K562 (cell line): ENCODE results near the gene PPP1R12C. TPM values are rescaled to one million over a fixed set of nuclear protein-coding genes. Genes with fewer than 3 reads are reported as not detected.

Experiments used
- EP300 ChIP-seq: IDR thresholded peaks from 2 replicates; pipeline ENCODE4 v1.6.1; 2012; ENCODE audit warnings: low read length, improper control_type of control experiment
- MAFG ChIP-seq: fragments of 450-650 bp; conservative IDR thresholded peaks from 2 replicates; pipeline ENCODE4 v1.6.1; 2016; ENCODE audit warnings: missing genetic modification characterization, missing compliant biosample characterization
- MECOM ChIP-seq: fragments of 250-450 bp; sonication (Bioruptor Pico); IDR thresholded peaks from 2 replicates; pipeline ENCODE4 v1.8.0; 2022; ENCODE audit warnings: inconsistent platforms
- RFX5 ChIP-seq: IDR thresholded peaks from 2 replicates; pipeline ENCODE4 v1.6.1; 2011; ENCODE audit warnings: low read depth, mild to moderate bottlenecking, improper control_type of control experiment, low read length
- SIRT6 ChIP-seq: IDR thresholded peaks from one replicate; pipeline ENCODE4 v1.6.1; 2012; ENCODE audit warnings: low read depth, mild to moderate bottlenecking, control low read depth, inconsistent platforms, low read length, moderate library complexity
- TBL1XR1 ChIP-seq, 2 experiments: IDR thresholded peaks; 2 replicates each; pipeline ENCODE4 v1.6.1; 2012; ENCODE audit warnings: improper control_type of control experiment in 2 of 2, low read length in 2 of 2, mild to moderate bottlenecking in 1 of 2
- ZNF583 ChIP-seq: fragments of 250-450 bp; sonication (Bioruptor Pico); IDR thresholded peaks from 2 replicates; pipeline ENCODE4 v1.4.0; 2020
- ZNF778 ChIP-seq: fragments of 450-650 bp; formaldehyde crosslinking; IDR thresholded peaks from 2 replicates; pipeline ENCODE4 v1.4.0; 2020; ENCODE audit warnings: mild to moderate bottlenecking, moderate library complexity
- polyA plus RNA-seq, 8 experiments: library from polyadenylated mRNA; depleted of rRNA in 4 of 8; stranded (reverse) in 5 of 8; unstranded in 3 of 8; fragments of >200 nt; fragmentation: Nextera tagmentation in 2 of 8; fragmentation: Illumina TruSeq in 1 of 8; extraction: Ambion mirVana in 2 of 8; extraction: Trizol in 1 of 8; gene quantifications; 2 replicates each; pipeline versions ENCODE4 v1.2.1 to v1.2.3, GENCODE V29; 2011 to 2014; ENCODE audit warnings: inconsistent platforms in 1 of 8, missing spikeins in 1 of 8
- total RNA-seq, 7 experiments: library from RNA; depleted of rRNA in 6 of 7; stranded (reverse); fragments of >200 nt in 6 of 7; fragmentation: Illumina TruSeq in 2 of 7; extraction: Trizol in 2 of 7; gene quantifications; 2 replicates each; pipeline versions ENCODE4 v1.2.1 to v1.2.3, GENCODE V29; 2011 to 2021; ENCODE audit warnings: low replicate concordance in 1 of 7
- TF ChIP-seq, protein P1 (sequence below): sonication (generic); formaldehyde crosslinking; IDR thresholded peaks from 2 replicates; pipeline ENCODE4 v1.8.0; 2023; ENCODE audit warnings: missing genetic modification reagents, mild to moderate bottlenecking, borderline replicate concordance
- TF ChIP-seq, protein P2 (sequence below): fragments of 250-450 bp; sonication (Bioruptor Pico); IDR thresholded peaks from 2 replicates; pipeline ENCODE4 v1.4.0; 2020; ENCODE audit warnings: borderline replicate concordance
- TF ChIP-seq, protein P3 (sequence below): sonication (generic); formaldehyde crosslinking; IDR thresholded peaks from 2 replicates; pipeline ENCODE4 v1.8.1; 2022; ENCODE audit warnings: missing genetic modification reagents
- TF ChIP-seq, protein P4 (sequence below): IDR thresholded peaks from 2 replicates; pipeline ENCODE4 v1.6.1; 2011; ENCODE audit warnings: borderline replicate concordance, low read depth, mild to moderate bottlenecking, moderate library complexity, low read length; ENCODE audit not compliant: insufficient read depth, poor library complexity, severe bottlenecking
- TF ChIP-seq, protein P5 (sequence below): IDR thresholded peaks from 2 replicates; pipeline ENCODE4 v1.6.1; 2012; ENCODE audit warnings: low read depth, low read length, improper control_type of control experiment, borderline replicate concordance

Gene PPP1R12C
- total and polyA plus RNA-seq, 9 of the 15 experiments (the other 6 are each of a cell fraction or from before 2014, with no cell fraction given): 1.8 to 136 (median 33.7) TPM

DNA sequence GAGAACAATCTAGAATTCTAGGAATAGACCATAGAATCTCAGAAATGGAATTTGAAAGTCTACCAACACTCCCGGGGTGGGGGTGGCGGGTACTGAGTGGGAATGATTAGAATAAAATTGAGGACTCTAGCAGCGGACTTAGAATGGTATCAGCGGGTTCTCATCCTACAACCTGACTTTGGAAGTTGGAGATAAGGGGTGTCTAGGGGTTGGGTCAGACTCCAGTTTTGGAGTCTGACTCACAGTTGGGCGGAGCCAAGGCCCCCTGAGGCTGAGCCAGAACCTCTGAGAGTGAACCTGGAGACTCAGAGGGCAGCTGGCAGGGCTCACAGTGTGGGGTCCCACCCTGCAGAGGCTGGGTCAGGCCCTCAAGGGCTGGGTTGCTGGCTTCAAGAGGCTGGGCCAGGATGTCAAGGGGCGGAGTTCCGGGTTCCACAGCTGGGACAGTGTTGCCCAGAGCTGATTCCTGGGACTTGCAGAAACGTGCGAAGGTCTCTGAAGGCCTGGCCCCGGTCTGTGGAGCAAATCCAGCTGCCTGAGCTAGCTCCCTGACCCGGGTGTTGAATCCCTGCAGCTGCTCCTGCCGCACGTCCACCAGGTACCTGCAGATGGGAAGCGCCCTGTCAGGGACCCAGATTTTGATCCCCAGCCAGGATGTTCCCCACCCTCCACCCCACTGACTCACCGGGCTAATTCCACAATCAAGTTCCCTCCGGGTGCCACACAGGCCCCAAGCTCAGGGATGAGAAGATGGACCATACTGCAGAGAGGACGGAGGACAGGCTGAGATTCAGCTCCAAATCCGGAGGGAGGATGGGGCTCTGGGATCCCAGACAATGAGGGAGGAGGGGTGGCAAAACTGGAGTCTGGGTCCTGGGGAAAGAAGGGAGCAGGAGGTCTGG lies 41.7 kb upstream of the PPP1R12C start (continued):
- TF ChIP-seq, protein P1, sequence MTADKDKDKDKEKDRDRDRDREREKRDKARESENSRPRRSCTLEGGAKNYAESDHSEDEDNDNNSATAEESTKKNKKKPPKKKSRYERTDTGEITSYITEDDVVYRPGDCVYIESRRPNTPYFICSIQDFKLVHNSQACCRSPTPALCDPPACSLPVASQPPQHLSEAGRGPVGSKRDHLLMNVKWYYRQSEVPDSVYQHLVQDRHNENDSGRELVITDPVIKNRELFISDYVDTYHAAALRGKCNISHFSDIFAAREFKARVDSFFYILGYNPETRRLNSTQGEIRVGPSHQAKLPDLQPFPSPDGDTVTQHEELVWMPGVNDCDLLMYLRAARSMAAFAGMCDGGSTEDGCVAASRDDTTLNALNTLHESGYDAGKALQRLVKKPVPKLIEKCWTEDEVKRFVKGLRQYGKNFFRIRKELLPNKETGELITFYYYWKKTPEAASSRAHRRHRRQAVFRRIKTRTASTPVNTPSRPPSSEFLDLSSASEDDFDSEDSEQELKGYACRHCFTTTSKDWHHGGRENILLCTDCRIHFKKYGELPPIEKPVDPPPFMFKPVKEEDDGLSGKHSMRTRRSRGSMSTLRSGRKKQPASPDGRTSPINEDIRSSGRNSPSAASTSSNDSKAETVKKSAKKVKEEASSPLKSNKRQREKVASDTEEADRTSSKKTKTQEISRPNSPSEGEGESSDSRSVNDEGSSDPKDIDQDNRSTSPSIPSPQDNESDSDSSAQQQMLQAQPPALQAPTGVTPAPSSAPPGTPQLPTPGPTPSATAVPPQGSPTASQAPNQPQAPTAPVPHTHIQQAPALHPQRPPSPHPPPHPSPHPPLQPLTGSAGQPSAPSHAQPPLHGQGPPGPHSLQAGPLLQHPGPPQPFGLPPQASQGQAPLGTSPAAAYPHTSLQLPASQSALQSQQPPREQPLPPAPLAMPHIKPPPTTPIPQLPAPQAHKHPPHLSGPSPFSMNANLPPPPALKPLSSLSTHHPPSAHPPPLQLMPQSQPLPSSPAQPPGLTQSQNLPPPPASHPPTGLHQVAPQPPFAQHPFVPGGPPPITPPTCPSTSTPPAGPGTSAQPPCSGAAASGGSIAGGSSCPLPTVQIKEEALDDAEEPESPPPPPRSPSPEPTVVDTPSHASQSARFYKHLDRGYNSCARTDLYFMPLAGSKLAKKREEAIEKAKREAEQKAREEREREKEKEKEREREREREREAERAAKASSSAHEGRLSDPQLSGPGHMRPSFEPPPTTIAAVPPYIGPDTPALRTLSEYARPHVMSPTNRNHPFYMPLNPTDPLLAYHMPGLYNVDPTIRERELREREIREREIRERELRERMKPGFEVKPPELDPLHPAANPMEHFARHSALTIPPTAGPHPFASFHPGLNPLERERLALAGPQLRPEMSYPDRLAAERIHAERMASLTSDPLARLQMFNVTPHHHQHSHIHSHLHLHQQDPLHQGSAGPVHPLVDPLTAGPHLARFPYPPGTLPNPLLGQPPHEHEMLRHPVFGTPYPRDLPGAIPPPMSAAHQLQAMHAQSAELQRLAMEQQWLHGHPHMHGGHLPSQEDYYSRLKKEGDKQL (CRISPR knock-in tag): no peak
- no peak for TF ChIP-seq ZNF583 (CRISPR knock-in tag)
- no peak for TF ChIP-seq ZNF778
- no peak for TF ChIP-seq RFX5
- TF ChIP-seq MAFG (tag): no peak
- TF ChIP-seq, protein P2, sequence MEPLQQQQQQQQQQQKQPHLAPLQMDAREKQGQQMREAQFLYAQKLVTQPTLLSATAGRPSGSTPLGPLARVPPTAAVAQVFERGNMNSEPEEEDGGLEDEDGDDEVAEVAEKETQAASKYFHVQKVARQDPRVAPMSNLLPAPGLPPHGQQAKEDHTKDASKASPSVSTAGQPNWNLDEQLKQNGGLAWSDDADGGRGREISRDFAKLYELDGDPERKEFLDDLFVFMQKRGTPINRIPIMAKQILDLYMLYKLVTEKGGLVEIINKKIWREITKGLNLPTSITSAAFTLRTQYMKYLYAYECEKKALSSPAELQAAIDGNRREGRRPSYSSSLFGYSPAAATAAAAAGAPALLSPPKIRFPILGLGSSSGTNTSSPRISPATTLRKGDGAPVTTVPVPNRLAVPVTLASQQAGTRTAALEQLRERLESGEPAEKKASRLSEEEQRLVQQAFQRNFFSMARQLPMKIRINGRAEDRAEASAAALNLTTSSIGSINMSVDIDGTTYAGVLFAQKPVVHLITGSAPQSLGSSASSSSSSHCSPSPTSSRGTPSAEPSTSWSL (CRISPR knock-in tag): no peak
- TF ChIP-seq, protein P3, sequence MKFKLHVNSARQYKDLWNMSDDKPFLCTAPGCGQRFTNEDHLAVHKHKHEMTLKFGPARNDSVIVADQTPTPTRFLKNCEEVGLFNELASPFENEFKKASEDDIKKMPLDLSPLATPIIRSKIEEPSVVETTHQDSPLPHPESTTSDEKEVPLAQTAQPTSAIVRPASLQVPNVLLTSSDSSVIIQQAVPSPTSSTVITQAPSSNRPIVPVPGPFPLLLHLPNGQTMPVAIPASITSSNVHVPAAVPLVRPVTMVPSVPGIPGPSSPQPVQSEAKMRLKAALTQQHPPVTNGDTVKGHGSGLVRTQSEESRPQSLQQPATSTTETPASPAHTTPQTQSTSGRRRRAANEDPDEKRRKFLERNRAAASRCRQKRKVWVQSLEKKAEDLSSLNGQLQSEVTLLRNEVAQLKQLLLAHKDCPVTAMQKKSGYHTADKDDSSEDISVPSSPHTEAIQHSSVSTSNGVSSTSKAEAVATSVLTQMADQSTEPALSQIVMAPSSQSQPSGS: peak; percentile 88; the same call in 1 of the 2 replicates
- TF ChIP-seq, protein P4, sequence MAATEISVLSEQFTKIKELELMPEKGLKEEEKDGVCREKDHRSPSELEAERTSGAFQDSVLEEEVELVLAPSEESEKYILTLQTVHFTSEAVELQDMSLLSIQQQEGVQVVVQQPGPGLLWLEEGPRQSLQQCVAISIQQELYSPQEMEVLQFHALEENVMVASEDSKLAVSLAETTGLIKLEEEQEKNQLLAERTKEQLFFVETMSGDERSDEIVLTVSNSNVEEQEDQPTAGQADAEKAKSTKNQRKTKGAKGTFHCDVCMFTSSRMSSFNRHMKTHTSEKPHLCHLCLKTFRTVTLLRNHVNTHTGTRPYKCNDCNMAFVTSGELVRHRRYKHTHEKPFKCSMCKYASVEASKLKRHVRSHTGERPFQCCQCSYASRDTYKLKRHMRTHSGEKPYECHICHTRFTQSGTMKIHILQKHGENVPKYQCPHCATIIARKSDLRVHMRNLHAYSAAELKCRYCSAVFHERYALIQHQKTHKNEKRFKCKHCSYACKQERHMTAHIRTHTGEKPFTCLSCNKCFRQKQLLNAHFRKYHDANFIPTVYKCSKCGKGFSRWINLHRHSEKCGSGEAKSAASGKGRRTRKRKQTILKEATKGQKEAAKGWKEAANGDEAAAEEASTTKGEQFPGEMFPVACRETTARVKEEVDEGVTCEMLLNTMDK: no peak
- no peak for TF ChIP-seq MECOM (CRISPR knock-in tag)
- TF ChIP-seq, protein P5, sequence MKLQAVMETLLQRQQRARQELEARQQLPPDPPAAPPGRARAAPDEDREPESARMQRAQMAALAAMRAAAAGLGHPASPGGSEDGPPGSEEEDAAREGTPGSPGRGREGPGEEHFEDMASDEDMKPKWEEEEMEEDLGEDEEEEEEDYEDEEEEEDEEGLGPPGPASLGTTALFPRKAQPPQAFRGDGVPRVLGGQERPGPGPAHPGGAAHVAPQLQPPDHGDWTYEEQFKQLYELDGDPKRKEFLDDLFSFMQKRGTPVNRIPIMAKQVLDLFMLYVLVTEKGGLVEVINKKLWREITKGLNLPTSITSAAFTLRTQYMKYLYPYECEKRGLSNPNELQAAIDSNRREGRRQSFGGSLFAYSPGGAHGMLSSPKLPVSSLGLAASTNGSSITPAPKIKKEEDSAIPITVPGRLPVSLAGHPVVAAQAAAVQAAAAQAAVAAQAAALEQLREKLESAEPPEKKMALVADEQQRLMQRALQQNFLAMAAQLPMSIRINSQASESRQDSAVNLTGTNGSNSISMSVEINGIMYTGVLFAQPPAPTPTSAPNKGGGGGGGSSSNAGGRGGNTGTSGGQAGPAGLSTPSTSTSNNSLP: peak; percentile 90
- peak; percentile 17 to 73; a peak in 3 of 4 replicates for TF ChIP-seq TBL1XR1 (IDR thresholded peaks at IDR 0.05; ENCODE audit: low read length in 2 of 2)
- TF ChIP-seq EP300: peak; percentile 91
- no peak for TF ChIP-seq SIRT6
